HTR-8/SVneo (cell line): ENCODE measurements around the gene BCO1.

ENCODE experiments used
- DNase-seq: peaks from one replicate; pipeline ENCODE4 v3.0.0; 2011; ENCODE audit warnings: low spot score, mixed read lengths; ENCODE audit not compliant: insufficient read length
- FAIRE-seq: peaks from 2 replicates; lab custom pipeline; 2011; peaks lifted over from hg19 to GRCh38; lab: Jason Lieb, UNC

The BCO1 gene

GRCh38 chr16:81231014-81231413 lies 7.5 kb upstream of the BCO1 start:
- no peak for FAIRE-seq
- no peak for DNase-seq

GRCh38 chr16:81232740-81233367 lies 5.6 kb upstream of the BCO1 start:
- FAIRE-seq = no peak

GRCh38 chr16:81237282-81237681 lies 1.2 kb upstream of the BCO1 start:
- FAIRE-seq (no peak), DNase-seq (no peak)

More at GRCh38 chr16:81232740-81233367, 5.6 kb upstream of the BCO1 start:
- no peak for DNase-seq

GRCh38 chr16:81237942-81238295 lies 570 bp upstream of the BCO1 start:
- FAIRE-seq (no peak), DNase-seq (no peak)

- DNase-seq (no peak), FAIRE-seq (no peak)
Measured at GRCh38 chr16:81239367-81240121, 1.1 kb downstream of the BCO1 start.

GRCh38 chr16:81241706-81242105 lies 3.2 kb downstream of the BCO1 start:
- FAIRE-seq = no peak

GRCh38 chr16:81242977-81243618 lies 4.6 kb downstream of the BCO1 start:
- no peak for DNase-seq
- no peak for FAIRE-seq

More at GRCh38 chr16:81241706-81242105, 3.2 kb downstream of the BCO1 start:
- DNase-seq = no peak

- DNase-seq (no peak), FAIRE-seq (no peak)
Measured at GRCh38 chr16:81243942-81244341, 5.5 kb downstream of the BCO1 start.

- FAIRE-seq (no peak), DNase-seq (no peak)
Measured at GRCh38 chr16:81251871-81252270, 13.4 kb downstream of the BCO1 start.

GRCh38 chr16:81253141-81253540 lies 14.7 kb downstream of the BCO1 start:
- FAIRE-seq (no peak), DNase-seq (no peak)

- FAIRE-seq (no peak), DNase-seq (no peak)
Measured at GRCh38 chr16:81254922-81255526, 16.5 kb downstream of the BCO1 start.

GRCh38 chr16:81259916-81260315 lies 21.4 kb downstream of the BCO1 start:
- FAIRE-seq = no peak
- DNase-seq = no peak

- FAIRE-seq (no peak), DNase-seq (no peak)
Measured at GRCh38 chr16:81261049-81261648, 22.7 kb downstream of the BCO1 start.

- FAIRE-seq = no peak
- no peak for DNase-seq
Measured at GRCh38 chr16:81263470-81264220, 25.2 kb downstream of the BCO1 start.

- FAIRE-seq = peak; percentile 4
Measured at GRCh38 chr16:81264386-81264785, 25.9 kb downstream of the BCO1 start.

GRCh38 chr16:81265052-81265451 lies 26.6 kb downstream of the BCO1 start:
- FAIRE-seq (no peak), DNase-seq (no peak)

More at GRCh38 chr16:81264386-81264785, 25.9 kb downstream of the BCO1 start:
- no peak for DNase-seq

GRCh38 chr16:81265658-81266451 lies 27.4 kb downstream of the BCO1 start:
- no peak for FAIRE-seq
- DNase-seq = no peak

GRCh38 chr16:81266680-81267095 lies 28.2 kb downstream of the BCO1 start:
- FAIRE-seq = no peak

GRCh38 chr16:81268509-81268908 lies 30.0 kb downstream of the BCO1 start:
- FAIRE-seq = peak; percentile 36
- DNase-seq = no peak

More at GRCh38 chr16:81266680-81267095, 28.2 kb downstream of the BCO1 start:
- DNase-seq = no peak
